Trophoblast cell (in vitro differentiated cells and primary cell): ENCODE data around the gene ZNF136.

ENCODE experiments used
- DNase-seq, 2 donors: peaks; one replicate each; pipeline ENCODE4 v3.0.0-alpha.2; 2016
- H2AFZ ChIP-seq: 2 replicates; pipeline ENCODE4 v1.6.1; 2013; ENCODE audit warnings: low read length, moderate library complexity, mild to moderate bottlenecking; ENCODE audit not compliant: insufficient read depth, poor library complexity
- H2AK5ac ChIP-seq: 2 replicates; pipeline ENCODE4 v1.6.1; 2013; ENCODE audit warnings: mild to moderate bottlenecking, low read length
- H2BK120ac ChIP-seq: 2 replicates; pipeline ENCODE4 v1.6.1; 2013; ENCODE audit warnings: low read length, mild to moderate bottlenecking, moderate library complexity; ENCODE audit not compliant: insufficient read depth, poor library complexity
- H2BK12ac ChIP-seq: 2 replicates; pipeline ENCODE4 v1.6.1; 2013; ENCODE audit warnings: mild to moderate bottlenecking, low read length, moderate library complexity
- H2BK5ac ChIP-seq: 2 replicates; pipeline ENCODE4 v1.6.1; 2013; ENCODE audit warnings: low read length, low read depth, moderate library complexity, mild to moderate bottlenecking; ENCODE audit not compliant: poor library complexity
- H3K14ac ChIP-seq: 2 replicates; pipeline ENCODE4 v1.6.1; 2013; ENCODE audit warnings: mild to moderate bottlenecking, low read length
- H3K18ac ChIP-seq: 2 replicates; pipeline ENCODE4 v1.6.1; 2013; ENCODE audit warnings: mild to moderate bottlenecking, low read length
- H3K23ac ChIP-seq: 2 replicates; pipeline ENCODE4 v1.6.1; 2013; ENCODE audit warnings: low read length
- H3K27ac ChIP-seq: 2 replicates; pipeline ENCODE4 v1.5.1; 2013; ENCODE audit warnings: low read depth, mild to moderate bottlenecking, inconsistent platforms, low read length, moderate library complexity
- H3K27me3 ChIP-seq: 2 replicates; pipeline ENCODE4 v1.6.1; 2013; ENCODE audit warnings: inconsistent platforms, mild to moderate bottlenecking, low read length, moderate library complexity; ENCODE audit not compliant: insufficient read depth
- H3K36me3 ChIP-seq, 2 experiments: 1 replicate in 1 of 2; 2 replicates in 1 of 2; pipeline ENCODE4 v1.6.1; 2013; ENCODE audit warnings: low read length in 2 of 2, mild to moderate bottlenecking in 2 of 2, moderate library complexity in 1 of 2; ENCODE audit not compliant: insufficient read depth in 2 of 2, control insufficient read depth in 1 of 2
- H3K4ac ChIP-seq: 2 replicates; pipeline ENCODE4 v1.6.1; 2013; ENCODE audit warnings: low read depth, mild to moderate bottlenecking, low read length, moderate library complexity
- H3K4me1 ChIP-seq, 2 experiments: 1 replicate in 1 of 2; 2 replicates in 1 of 2; pipeline ENCODE4 v1.6.1; 2013; ENCODE audit warnings: low read length in 2 of 2, mild to moderate bottlenecking in 2 of 2, moderate library complexity in 1 of 2; ENCODE audit not compliant: insufficient read depth in 2 of 2, control insufficient read depth in 1 of 2
- H3K4me2 ChIP-seq: 2 replicates; pipeline ENCODE4 v1.6.1; 2013; ENCODE audit warnings: inconsistent platforms, mild to moderate bottlenecking, low read length, moderate library complexity
- H3K4me3 ChIP-seq: 2 replicates; pipeline ENCODE4 v1.5.1; 2013; ENCODE audit warnings: mild to moderate bottlenecking, low read depth, low read length, inconsistent platforms
- H3K79me1 ChIP-seq: one replicate; pipeline ENCODE4 v1.6.1; 2013; ENCODE audit warnings: low read length
- H3K79me2 ChIP-seq: 2 replicates; pipeline ENCODE4 v1.6.1; 2013; ENCODE audit warnings: low read length, mild to moderate bottlenecking; ENCODE audit not compliant: control insufficient read depth, insufficient read depth, poor library complexity
- H3K9ac ChIP-seq: 2 replicates; pipeline ENCODE4 v1.6.1; 2013; ENCODE audit warnings: mild to moderate bottlenecking, low read length
- H3K9me3 ChIP-seq: 2 replicates; pipeline ENCODE4 v1.6.1; 2013; ENCODE audit warnings: low read depth, mild to moderate bottlenecking, control low read depth, inconsistent platforms, low read length; ENCODE audit not compliant: insufficient read depth
- H4K12ac ChIP-seq: 2 replicates; pipeline ENCODE4 v1.6.1; 2013; ENCODE audit warnings: low read depth, mild to moderate bottlenecking, low read length, moderate library complexity
- H4K8ac ChIP-seq: 2 replicates; pipeline ENCODE4 v1.6.1; 2013; ENCODE audit warnings: low read depth, mild to moderate bottlenecking, low read length, moderate library complexity
- H4K91ac ChIP-seq: one replicate; pipeline ENCODE4 v1.6.1; 2013; ENCODE audit warnings: low read depth, mild to moderate bottlenecking, low read length, moderate library complexity
- WGBS: extraction: QIAGEN DNeasy Blood & Tissue Kit; methylation state at CpG from one replicate; pipeline ENCODE4 v1.1.7; 2013; ENCODE audit warnings: missing lambda C conversion rate; ENCODE audit not compliant: insufficient read length, insufficient coverage; ENCODE audit errors: extremely low coverage; 5-methylcytosine and 5-hydroxymethylcytosine counted together

ZNF136 gene

GRCh38 chr19:12198136-12198535, 35.2 kb downstream of the ZNF136 start:
- H3K9me3 ChIP-seq = peaks cover 13% of the 10 kb centered on the region
- H3K36me3 ChIP-seq = peaks cover 0 to 3% of the 10 kb centered on the region in 2 experiments
- no peak overlapping the region for H2BK12ac ChIP-seq
- DNase-seq = no peak
- no peak overlapping the region for H3K18ac ChIP-seq
- H3K23ac ChIP-seq = no peak overlapping the region
- H4K8ac ChIP-seq = no peak overlapping the region
- H3K4me1 ChIP-seq = no peaks in the 10 kb centered on the region
- H3K14ac ChIP-seq = no peak overlapping the region
- H2AFZ ChIP-seq = no peak overlapping the region
- H3K9ac ChIP-seq = no peak overlapping the region
- H2AK5ac ChIP-seq = no peak overlapping the region
- H3K27me3 ChIP-seq = no peaks in the 10 kb centered on the region
- H3K4me2 ChIP-seq = no peak overlapping the region
- H3K79me1 ChIP-seq = no peaks in the 10 kb centered on the region
- H2BK5ac ChIP-seq = no peak overlapping the region
- no peak overlapping the region for H4K12ac ChIP-seq
- no peak overlapping the region for H3K27ac ChIP-seq
- H3K4ac ChIP-seq = no peak overlapping the region
- no peak overlapping the region for H4K91ac ChIP-seq
- H3K79me2 ChIP-seq = no peaks in the 10 kb centered on the region
- no peak overlapping the region for H3K4me3 ChIP-seq
- H2BK120ac ChIP-seq = no peak overlapping the region

GRCh38 chr19:12199757-12200419, 37.0 kb downstream of the ZNF136 start:
- Histone ChIP-seq H2BK120ac (no peak overlapping the region), H2AFZ (no peak overlapping the region), H3K4me1 (no peaks in the 10 kb centered on the region), H3K18ac (no peak overlapping the region), H3K9ac (no peak overlapping the region), H3K23ac (no peak overlapping the region), H2AK5ac (no peak overlapping the region), H4K8ac (no peak overlapping the region), H3K14ac (no peak overlapping the region), H4K12ac (no peak overlapping the region), H3K79me2 (no peaks in the 10 kb centered on the region), H2BK12ac (no peak overlapping the region), H3K36me3 (no peaks in the 10 kb centered on the region), H3K27me3 (no peaks in the 10 kb centered on the region), H4K91ac (no peak overlapping the region), H3K79me1 (no peaks in the 10 kb centered on the region), H3K9me3 (peaks cover 7% of the 10 kb centered on the region), H3K27ac (no peak overlapping the region), H3K4me2 (no peak overlapping the region), H3K4ac (no peak overlapping the region), H3K4me3 (no peak overlapping the region), H2BK5ac (no peak overlapping the region)
- DNase-seq = no peak
- no CpG with 5 or more reads among the region's 3 CpGs for WGBS

- Histone ChIP-seq H3K9ac (no peak overlapping the region), H2AK5ac (no peak overlapping the region), H3K4ac (no peak overlapping the region), H3K4me2 (no peak overlapping the region), H2BK120ac (no peak overlapping the region), H4K12ac (no peak overlapping the region), H3K27me3 (no peaks in the 10 kb centered on the region), H3K18ac (no peak overlapping the region), H4K91ac (no peak overlapping the region), H3K9me3 (no peaks in the 10 kb centered on the region), H4K8ac (no peak overlapping the region), H2AFZ (no peak overlapping the region), H3K79me2 (no peaks in the 10 kb centered on the region), H3K4me3 (no peak overlapping the region), H3K4me1 (no peaks in the 10 kb centered on the region), H3K23ac (no peak overlapping the region), H3K27ac (no peak overlapping the region), H3K14ac (no peak overlapping the region), H3K79me1 (no peaks in the 10 kb centered on the region), H2BK12ac (no peak overlapping the region), H3K36me3 (no peaks in the 10 kb centered on the region), H2BK5ac (no peak overlapping the region)
- peak; percentile 17 to 22 for DNase-seq
- no CpG with 5 or more reads among the region's 4 CpGs for WGBS
Measured at GRCh38 chr19:12202250-12202649, 39.4 kb downstream of the ZNF136 start.

GRCh38 chr19:12205296-12205695, 42.4 kb downstream of the ZNF136 start:
- H2AK5ac ChIP-seq = no peak overlapping the region
- H2AFZ ChIP-seq = no peak overlapping the region
- no peak overlapping the region for H3K4me3 ChIP-seq
- H2BK120ac ChIP-seq = no peak overlapping the region
- no peak overlapping the region for H4K12ac ChIP-seq
- no peak overlapping the region for H3K18ac ChIP-seq
- no peaks in the 10 kb centered on the region for H3K79me2 ChIP-seq
- H2BK12ac ChIP-seq = no peak overlapping the region
- no peak overlapping the region for H3K4ac ChIP-seq
- H3K23ac ChIP-seq = no peak overlapping the region
- no peak overlapping the region for H4K91ac ChIP-seq
- no peaks in the 10 kb centered on the region for H3K9me3 ChIP-seq
- no peaks in the 10 kb centered on the region for H3K36me3 ChIP-seq
- no peak overlapping the region for H2BK5ac ChIP-seq
- no peak for DNase-seq
- no CpG with 5 or more reads among the region's 4 CpGs for WGBS
- H3K9ac ChIP-seq = no peak overlapping the region
- no peak overlapping the region for H3K4me2 ChIP-seq
- no peak overlapping the region for H3K27ac ChIP-seq
- no peaks in the 10 kb centered on the region for H3K4me1 ChIP-seq
- no peak overlapping the region for H3K14ac ChIP-seq
- H4K8ac ChIP-seq = no peak overlapping the region
- no peaks in the 10 kb centered on the region for H3K27me3 ChIP-seq
- H3K79me1 ChIP-seq = no peaks in the 10 kb centered on the region
